CD4-positive, alpha-beta T cell treated with Interleukin-2 at 100 ng/mL for 4 hours (primary cell): ENCODE results near the gene SFMBT1.

Experiments used
- DNase-seq: peaks from one replicate; pipeline ENCODE4 v3.0.0-alpha.2; 2020; ENCODE audit warnings: low spot score

The SFMBT1 gene

DNA sequence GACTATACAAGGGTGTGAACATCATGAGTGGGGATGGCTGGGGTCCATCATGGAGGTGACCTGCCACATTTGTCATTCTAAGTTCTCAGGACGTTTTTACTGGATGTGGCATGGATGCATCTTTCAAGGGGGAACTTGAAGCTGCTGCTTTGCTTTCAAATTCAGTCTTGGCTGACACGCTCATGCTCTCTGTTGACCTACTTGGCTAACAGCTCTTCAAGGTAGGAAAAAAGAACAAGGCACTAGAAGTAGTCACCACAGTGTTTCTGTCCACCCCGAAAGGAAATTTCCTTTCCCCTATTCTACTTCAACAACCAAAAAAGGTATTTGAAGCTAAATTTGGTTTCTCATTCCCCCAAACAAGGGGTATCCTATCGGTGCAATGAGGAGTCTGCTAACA lies 163.5 kb downstream of the SFMBT1 start:
- no peak for DNase-seq

GRCh38 chr3:52881871-52882270 lies 164.0 kb downstream of the SFMBT1 start:
- no peak for DNase-seq

DNA sequence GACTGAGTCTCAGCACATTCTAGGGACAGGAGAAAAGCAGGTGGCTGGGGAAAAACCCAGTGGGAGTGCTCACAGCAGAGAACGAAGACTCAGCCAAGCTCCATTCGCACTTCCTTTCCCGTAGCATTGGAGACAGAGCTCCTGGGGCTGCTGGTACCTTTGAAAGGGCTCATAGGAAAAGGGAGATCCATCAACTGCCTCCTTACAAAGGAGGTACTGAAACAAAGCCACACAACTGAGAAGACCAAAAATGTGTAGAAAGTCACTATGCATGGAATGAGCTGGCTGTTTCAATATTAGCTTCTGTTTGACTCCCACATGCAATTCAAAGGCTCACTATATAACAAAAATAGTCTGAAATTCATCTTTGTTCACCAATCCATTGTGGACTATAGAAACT lies 165.4 kb downstream of the SFMBT1 start:
- DNase-seq, result no peak

GRCh38 chr3:52880047-52880446 lies 165.8 kb downstream of the SFMBT1 start:
- no peak for DNase-seq

DNA sequence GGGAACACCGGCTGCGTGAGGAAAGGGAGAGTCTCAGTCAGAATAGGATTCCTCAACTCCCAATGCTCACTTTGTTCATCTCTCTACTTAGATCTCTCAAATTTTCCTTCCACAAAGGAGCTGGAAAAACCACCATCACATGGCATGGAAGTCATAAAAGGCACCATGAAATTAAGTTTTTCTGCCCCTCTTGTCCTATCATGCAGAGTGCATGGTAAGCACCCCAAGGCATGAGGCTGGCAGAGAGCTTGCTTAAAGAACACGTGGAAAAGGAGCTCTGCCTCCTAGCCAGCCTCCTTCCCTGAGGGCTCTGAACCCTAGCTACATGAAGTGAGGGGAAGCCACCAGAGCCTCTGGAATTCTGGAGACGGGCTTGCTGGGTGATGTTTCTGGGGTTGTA lies 166.3 kb downstream of the SFMBT1 start:
- DNase-seq, result no peak

DNA sequence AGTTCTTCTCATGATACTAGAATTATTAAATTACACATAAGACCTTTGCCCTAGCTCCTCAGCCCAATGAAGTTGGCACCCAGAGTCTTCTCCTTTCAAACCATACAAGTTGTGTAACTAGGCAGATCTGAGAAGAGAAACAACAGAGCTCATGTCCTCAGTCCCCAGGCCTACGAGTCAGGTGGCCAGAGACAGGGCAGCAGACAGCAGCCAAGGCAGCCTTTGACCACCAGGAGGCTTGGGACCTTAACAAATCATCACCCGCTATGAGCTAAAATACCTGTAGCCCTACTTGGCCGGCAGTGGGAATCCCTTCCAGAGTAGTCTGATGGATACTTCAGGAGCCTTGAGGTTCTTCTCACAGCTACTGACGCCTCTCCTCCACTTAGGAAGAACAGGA lies 166.8 kb downstream of the SFMBT1 start:
- DNase-seq, result no peak

DNA sequence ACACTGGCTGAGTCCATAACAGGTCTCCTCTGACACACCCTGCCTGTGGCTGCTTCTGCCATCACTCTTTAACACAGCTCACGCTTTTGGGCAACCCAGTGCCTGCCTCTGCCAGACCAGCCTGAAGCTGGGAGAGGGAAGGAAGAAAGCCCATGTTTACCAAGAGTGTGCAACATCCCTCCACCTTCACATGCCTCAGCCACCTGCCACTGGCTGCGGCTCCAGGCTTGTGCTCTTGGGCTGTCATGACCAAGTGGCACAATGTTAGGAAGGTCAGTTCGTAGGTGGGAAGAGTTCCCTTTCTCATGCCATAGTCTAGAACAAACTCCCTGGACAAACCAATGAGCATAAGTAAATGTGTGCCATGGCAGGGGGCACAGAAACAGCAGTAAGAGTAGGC lies 168.8 kb downstream of the SFMBT1 start:
- no peak for DNase-seq

- DNase-seq, result no peak
Measured at GRCh38 chr3:52874864-52875587, 170.8 kb downstream of the SFMBT1 start.

DNA sequence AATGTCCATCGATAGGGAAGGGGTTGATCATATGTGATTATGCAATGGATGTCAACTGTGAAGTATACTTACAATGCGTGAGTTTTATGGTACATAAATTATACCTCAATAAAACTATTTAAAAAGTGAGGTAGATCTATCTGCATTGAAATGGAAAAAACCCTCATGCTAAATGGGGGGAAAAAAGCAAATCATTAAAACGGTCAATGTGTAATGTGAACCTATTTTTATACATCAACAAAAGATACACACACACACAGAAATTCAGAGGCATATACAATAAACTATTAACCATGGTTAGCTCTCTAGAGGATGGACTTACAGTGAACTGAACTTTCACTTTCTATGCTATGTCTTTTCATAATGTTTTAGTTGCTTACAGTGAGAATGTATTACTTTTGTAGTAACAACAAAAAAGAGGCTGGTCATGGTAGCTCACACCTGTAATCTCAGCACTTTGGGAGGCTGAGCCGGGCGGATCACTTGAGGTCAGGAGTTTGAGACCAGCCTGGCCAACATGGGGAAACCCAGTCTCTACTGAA lies 171.6 kb downstream of the SFMBT1 start:
- no peak for DNase-seq

- no peak for DNase-seq
Measured at GRCh38 chr3:52873433-52874159, 172.3 kb downstream of the SFMBT1 start.

GRCh38 chr3:52872245-52872644 lies 173.6 kb downstream of the SFMBT1 start:
- no peak for DNase-seq

DNA sequence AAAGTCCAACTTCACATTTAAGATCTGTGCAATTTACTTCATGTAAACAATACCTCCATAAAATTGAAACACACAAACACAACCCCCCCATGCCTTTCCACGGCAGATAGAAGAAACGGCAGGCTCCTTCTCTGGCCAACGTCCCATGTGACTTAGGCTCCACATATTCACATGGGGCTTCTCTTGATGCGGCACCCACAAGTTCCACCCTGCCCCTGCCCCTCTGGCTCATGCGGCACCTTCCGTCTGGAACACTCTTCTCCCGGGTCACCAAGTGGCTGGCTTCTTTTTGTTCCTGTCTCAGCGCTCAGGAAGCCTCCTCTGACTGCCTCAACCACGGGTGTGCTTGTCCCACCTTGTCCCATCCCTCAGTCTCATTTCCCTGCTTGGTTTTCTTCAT lies 174.1 kb downstream of the SFMBT1 start:
- DNase-seq, result no peak

DNA sequence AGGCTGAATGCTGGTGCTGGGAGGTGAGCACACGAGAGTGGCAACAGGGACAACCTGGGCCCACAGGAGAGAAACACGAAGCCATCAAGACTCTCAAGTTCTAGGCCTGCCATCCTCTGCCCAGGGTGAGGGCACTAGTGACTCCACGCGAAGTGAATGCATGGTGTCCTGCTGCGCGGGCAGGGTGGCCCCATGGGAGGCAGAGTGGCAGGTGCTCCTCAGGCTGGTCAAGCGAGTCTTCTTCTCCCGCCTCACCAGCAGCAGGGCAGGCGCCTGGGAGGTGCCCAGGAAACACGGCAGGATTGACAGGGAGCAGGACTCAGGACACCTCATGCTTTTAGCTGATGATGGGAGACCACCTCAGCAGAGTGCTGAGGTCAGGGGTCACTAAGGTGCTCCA lies 175.4 kb downstream of the SFMBT1 start:
- DNase-seq, result no peak

- no peak for DNase-seq
Measured at GRCh38 chr3:52866427-52866826, 179.4 kb downstream of the SFMBT1 start.

- no peak for DNase-seq
Measured at GRCh38 chr3:52865994-52866393, 179.9 kb downstream of the SFMBT1 start.

GRCh38 chr3:52860424-52860768 lies 185.5 kb downstream of the SFMBT1 start:
- no peak for DNase-seq

- DNase-seq, result no peak
Measured at GRCh38 chr3:52859686-52860423, 186.0 kb downstream of the SFMBT1 start.

GRCh38 chr3:52857864-52858263 lies 188.0 kb downstream of the SFMBT1 start:
- DNase-seq, result no peak

DNA sequence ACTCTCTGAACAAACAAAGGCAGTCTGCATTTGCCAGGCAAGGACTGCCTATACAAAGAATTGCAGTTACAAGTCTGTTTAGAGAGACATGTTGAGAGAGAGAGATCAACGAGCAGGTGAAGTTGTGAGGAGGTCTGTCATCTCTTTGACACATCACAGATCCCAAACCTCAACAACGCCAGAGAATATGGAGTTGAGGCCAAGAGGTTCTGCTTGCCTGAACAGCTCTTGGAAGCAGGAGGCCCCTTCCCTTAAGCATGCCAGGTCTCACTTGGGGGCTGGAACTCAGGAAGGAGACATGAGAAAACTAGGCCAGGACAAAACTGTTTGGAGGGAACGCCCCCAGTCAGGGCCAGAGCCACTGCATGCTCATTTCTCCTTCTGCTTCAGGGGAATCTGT lies 188.7 kb downstream of the SFMBT1 start:
- no peak for DNase-seq

DNA sequence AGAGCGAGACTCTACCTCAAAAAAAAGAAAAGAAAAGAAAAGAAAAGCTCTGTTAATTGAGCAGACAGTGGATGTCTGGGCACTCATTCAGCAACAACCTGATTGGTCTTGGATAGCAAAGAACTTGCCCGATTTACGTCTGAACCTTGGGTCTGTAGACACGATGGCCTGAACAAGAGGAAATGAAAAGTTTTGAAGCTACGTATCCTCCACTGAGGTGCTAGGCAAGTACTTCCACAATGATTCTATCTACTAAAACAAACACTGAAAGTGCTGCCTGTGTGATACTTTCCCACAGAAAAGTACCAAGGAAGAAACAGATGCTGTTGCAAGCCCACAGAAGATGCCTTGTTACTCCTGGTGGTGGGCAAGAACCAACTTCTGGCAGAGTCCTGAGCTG lies 189.2 kb downstream of the SFMBT1 start:
- DNase-seq, result no peak

- DNase-seq, result no peak
Measured at GRCh38 chr3:52854013-52854412, 191.9 kb downstream of the SFMBT1 start.
